C4-2B (cell line): ENCODE data around the gene ERGIC1.

ENCODE experiments used
- CTCF ChIP-seq: fragments of 450-650 bp; conservative IDR thresholded peaks from 2 replicates; pipeline ENCODE4 v1.5.1; 2017; ENCODE audit warnings: mild to moderate bottlenecking
- ZFX ChIP-seq: fragments of 450-650 bp; IDR thresholded peaks from 2 replicates; pipeline ENCODE4 v1.6.1; 2017

- TF ChIP-seq CTCF (no peak), ZFX (no peak)
Measured at GRCh38 chr5:172883066-172883465, 49.0 kb downstream of the ERGIC1 start.
